HG02981 (cell line): ENCODE results near the gene SLC12A4.

Experiments used
- ATAC-seq: cut with Tn5 transposase; IDR thresholded peaks from one replicate; pipeline ENCODE4 v1.9.1; 2021; ENCODE audit warnings: mild to moderate bottlenecking, moderate library complexity; ENCODE audit not compliant: unreplicated experiment

SLC12A4 gene

GRCh38 chr16:67907397-67908180, 60.8 kb downstream of the SLC12A4 start:
- no peak for ATAC-seq

GRCh38 chr16:67902831-67903230, 65.6 kb downstream of the SLC12A4 start:
- ATAC-seq, result no peak

- no peak for ATAC-seq
Measured at GRCh38 chr16:67901734-67902133, 66.7 kb downstream of the SLC12A4 start.

GRCh38 chr16:67897231-67897630, 71.2 kb downstream of the SLC12A4 start:
- no peak for ATAC-seq

- no peak for ATAC-seq
Measured at GRCh38 chr16:67893743-67894399, 74.6 kb downstream of the SLC12A4 start.
